ENCODE data around the gene PHGDH. TPM values are rescaled to one million over a fixed set of nuclear protein-coding genes. Genes with fewer than 3 reads are reported as not detected.
A peak's percentile ranks its signal among the peaks of the same experiment; 100 is the strongest.

The PHGDH gene
- total and polyA plus RNA-seq, 9 of the 15 experiments (the other 6 are each of a cell fraction or from before 2014, with no cell fraction given), result 6.7 to 84.2 (median 36.2) TPM

DNA sequence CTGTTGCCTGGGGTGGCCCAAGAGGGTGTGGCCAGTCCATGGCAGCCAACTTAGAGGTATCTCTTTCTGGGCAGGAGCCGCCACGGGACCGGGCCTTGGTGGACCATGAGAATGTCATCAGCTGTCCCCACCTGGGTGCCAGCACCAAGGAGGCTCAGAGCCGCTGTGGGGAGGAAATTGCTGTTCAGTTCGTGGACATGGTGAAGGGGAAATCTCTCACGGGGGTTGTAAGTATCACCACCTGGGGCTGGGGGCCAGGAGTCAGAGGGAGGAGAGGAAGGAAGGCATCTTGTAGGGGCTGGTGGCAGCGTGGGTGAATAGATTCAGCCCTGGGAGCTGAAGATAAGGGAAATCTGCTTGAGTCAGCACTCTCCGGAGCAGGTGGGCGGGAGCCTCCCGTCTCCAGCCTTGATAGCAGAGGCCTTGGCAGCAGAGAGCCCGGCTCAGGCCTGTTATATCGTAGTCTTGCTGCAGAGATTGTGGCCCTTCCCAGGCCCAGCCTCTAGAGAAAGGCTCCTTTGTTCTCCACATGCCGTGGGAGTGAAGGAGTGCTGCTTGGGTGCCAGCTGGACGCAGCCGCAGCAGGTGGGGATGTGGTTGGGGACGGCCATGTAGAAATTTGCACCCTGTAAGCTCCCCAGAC, 25.4 kb downstream of the PHGDH start (continued):
- TF ChIP-seq, protein P1, sequence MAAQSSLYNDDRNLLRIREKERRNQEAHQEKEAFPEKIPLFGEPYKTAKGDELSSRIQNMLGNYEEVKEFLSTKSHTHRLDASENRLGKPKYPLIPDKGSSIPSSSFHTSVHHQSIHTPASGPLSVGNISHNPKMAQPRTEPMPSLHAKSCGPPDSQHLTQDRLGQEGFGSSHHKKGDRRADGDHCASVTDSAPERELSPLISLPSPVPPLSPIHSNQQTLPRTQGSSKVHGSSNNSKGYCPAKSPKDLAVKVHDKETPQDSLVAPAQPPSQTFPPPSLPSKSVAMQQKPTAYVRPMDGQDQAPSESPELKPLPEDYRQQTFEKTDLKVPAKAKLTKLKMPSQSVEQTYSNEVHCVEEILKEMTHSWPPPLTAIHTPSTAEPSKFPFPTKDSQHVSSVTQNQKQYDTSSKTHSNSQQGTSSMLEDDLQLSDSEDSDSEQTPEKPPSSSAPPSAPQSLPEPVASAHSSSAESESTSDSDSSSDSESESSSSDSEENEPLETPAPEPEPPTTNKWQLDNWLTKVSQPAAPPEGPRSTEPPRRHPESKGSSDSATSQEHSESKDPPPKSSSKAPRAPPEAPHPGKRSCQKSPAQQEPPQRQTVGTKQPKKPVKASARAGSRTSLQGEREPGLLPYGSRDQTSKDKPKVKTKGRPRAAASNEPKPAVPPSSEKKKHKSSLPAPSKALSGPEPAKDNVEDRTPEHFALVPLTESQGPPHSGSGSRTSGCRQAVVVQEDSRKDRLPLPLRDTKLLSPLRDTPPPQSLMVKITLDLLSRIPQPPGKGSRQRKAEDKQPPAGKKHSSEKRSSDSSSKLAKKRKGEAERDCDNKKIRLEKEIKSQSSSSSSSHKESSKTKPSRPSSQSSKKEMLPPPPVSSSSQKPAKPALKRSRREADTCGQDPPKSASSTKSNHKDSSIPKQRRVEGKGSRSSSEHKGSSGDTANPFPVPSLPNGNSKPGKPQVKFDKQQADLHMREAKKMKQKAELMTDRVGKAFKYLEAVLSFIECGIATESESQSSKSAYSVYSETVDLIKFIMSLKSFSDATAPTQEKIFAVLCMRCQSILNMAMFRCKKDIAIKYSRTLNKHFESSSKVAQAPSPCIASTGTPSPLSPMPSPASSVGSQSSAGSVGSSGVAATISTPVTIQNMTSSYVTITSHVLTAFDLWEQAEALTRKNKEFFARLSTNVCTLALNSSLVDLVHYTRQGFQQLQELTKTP (IDR thresholded peaks at IDR 0.05; ENCODE audit: low read depth in 1 of 2, partially characterized antibody in 2 of 2), result peak in 1 of 2 experiments; percentile 39
- peak; percentile 98 for TF ChIP-seq MAFK (IDR thresholded peaks at IDR 0.05; ENCODE audit: low read length)
- TF ChIP-seq JUNB (CRISPR knock-in tag; conservative IDR thresholded peaks at IDR 0.05), result no peak
- TF ChIP-seq, protein P2, sequence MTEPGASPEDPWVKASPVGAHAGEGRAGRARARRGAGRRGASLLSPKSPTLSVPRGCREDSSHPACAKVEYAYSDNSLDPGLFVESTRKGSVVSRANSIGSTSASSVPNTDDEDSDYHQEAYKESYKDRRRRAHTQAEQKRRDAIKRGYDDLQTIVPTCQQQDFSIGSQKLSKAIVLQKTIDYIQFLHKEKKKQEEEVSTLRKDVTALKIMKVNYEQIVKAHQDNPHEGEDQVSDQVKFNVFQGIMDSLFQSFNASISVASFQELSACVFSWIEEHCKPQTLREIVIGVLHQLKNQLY (CRISPR knock-in tag; conservative IDR thresholded peaks at IDR 0.05), result no peak
- TF ChIP-seq, protein P3, sequence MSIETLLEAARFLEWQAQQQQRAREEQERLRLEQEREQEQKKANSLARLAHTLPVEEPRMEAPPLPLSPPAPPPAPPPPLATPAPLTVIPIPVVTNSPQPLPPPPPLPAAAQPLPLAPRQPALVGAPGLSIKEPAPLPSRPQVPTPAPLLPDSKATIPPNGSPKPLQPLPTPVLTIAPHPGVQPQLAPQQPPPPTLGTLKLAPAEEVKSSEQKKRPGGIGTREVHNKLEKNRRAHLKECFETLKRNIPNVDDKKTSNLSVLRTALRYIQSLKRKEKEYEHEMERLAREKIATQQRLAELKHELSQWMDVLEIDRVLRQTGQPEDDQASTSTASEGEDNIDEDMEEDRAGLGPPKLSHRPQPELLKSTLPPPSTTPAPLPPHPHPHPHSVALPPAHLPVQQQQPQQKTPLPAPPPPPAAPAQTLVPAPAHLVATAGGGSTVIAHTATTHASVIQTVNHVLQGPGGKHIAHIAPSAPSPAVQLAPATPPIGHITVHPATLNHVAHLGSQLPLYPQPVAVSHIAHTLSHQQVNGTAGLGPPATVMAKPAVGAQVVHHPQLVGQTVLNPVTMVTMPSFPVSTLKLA (conservative IDR thresholded peaks at IDR 0.05), result peak in 1 of 2 experiments; percentile 54; a peak in 2 of 4 replicates
- TF ChIP-seq, protein P4, sequence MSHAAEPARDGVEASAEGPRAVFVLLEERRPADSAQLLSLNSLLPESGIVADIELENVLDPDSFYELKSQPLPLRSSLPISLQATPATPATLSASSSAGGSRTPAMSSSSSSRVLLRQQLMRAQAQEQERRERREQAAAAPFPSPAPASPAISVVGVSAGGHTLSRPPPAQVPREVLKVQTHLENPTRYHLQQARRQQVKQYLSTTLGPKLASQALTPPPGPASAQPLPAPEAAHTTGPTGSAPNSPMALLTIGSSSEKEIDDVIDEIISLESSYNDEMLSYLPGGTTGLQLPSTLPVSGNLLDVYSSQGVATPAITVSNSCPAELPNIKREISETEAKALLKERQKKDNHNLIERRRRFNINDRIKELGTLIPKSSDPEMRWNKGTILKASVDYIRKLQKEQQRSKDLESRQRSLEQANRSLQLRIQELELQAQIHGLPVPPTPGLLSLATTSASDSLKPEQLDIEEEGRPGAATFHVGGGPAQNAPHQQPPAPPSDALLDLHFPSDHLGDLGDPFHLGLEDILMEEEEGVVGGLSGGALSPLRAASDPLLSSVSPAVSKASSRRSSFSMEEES (CRISPR knock-in tag; IDR thresholded peaks at IDR 0.05), result no peak
- peak; percentile 64 for TF ChIP-seq LEF1 (IDR thresholded peaks at IDR 0.05)
- peak; percentile 97 for TF ChIP-seq TRIM24 (IDR thresholded peaks at IDR 0.05)
- peak; percentile 82 for TF ChIP-seq JUND (IDR thresholded peaks at IDR 0.05; ENCODE audit: borderline replicate concordance, low read depth, low read length)
- peak; percentile 46; the same call in 1 of the 3 replicates for TF ChIP-seq JUND (tag; IDR thresholded peaks at IDR 0.05; ENCODE audit: borderline replicate concordance, low read depth, low read length)
- TF ChIP-seq HDAC1 (IDR thresholded peaks at IDR 0.05), result peak in 1 of 2 experiments; percentile 92; a peak in 2 of 4 replicates
- TF ChIP-seq TRIM28 (IDR thresholded peaks at IDR 0.05), result peak; percentile 61; the same call in 1 of the 2 replicates
- TF ChIP-seq CBFA2T3 (IDR thresholded peaks at IDR 0.05), result peak; percentile 99
- peak; percentile 40; the same call in 1 of the 2 replicates for TF ChIP-seq NBN (IDR thresholded peaks at IDR 0.05; ENCODE audit: low read depth)
- peak; percentile 36 for TF ChIP-seq NEUROD1 (IDR thresholded peaks at IDR 0.05; ENCODE audit: borderline replicate concordance, low read depth, low read length, partially characterized antibody)
- peak; percentile 28; the same call in 1 of the 2 replicates for TF ChIP-seq GABPB1 (CRISPR knock-in tag; IDR thresholded peaks at IDR 0.05)
- TF ChIP-seq SP1 (CRISPR knock-in tag; IDR thresholded peaks at IDR 0.05), result no peak
- TF ChIP-seq SMARCE1 (IDR thresholded peaks at IDR 0.05), result peak; percentile 88
- TF ChIP-seq CCNT2 (IDR thresholded peaks at IDR 0.05; ENCODE audit: borderline replicate concordance, extremely low read depth, insufficient read length, low read depth, low read length), result peak; percentile 94

All from K562 (cell line).